ENCODE results near the gene PNMA5.
"Not testable (repeated sequence)": the region's sequence is repeated elsewhere in the genome, so short reads cannot be mapped to it uniquely, and the experiment has no call there.

PNMA5 gene

GRCh38 chrX:152989292-152989658 lies 4.6 kb downstream of the PNMA5 start:
- no peaks in the 10 kb centered on the region; the same call in 1 of the 2 replicates for H3K79me2 ChIP-seq (ENCODE audit: low read length)
- H3K4me3 ChIP-seq (ENCODE audit: low read length), result peak overlapping the region; percentile 72
- H2AFZ ChIP-seq (ENCODE audit: low read depth, low read length), result peak overlapping the region; percentile 82
- peaks cover 29% of the 10 kb centered on the region for H3K4me1 ChIP-seq (ENCODE audit: low read length)
- no peaks in the 10 kb centered on the region for H3K9me3 ChIP-seq (ENCODE audit: insufficient read depth, low read length)
- H3K27ac ChIP-seq (ENCODE audit: low read length), result peak overlapping the region; percentile 89
- H3K36me3 ChIP-seq (replicated peaks; ENCODE audit: low read depth, low read length), result no peaks in the 10 kb centered on the region
- no peaks in the 10 kb centered on the region for H4K20me1 ChIP-seq (ENCODE audit: insufficient read depth, low read length)
- peak overlapping the region; percentile 84 for H3K9ac ChIP-seq (ENCODE audit: low read length)
- no peaks in the 10 kb centered on the region for H3K27me3 ChIP-seq (ENCODE audit: low read depth, low read length)
- TF ChIP-seq CTCF (IDR thresholded peaks at IDR 0.05; ENCODE audit: low read depth, low read length) (no peak), EZH2phosphoT487 (IDR thresholded peaks at IDR 0.05; ENCODE audit: low read depth) (no peak)
- peak overlapping the region; percentile 98 for H3K4me2 ChIP-seq (ENCODE audit: low read length)

- H2AFZ ChIP-seq (ENCODE audit: low read depth, low read length), result peak overlapping the region; percentile 82
- H3K79me2 ChIP-seq (ENCODE audit: low read length), result no peaks in the 10 kb centered on the region; the same call in 1 of the 2 replicates
- peak overlapping the region; percentile 89 for H3K27ac ChIP-seq (ENCODE audit: low read length)
- H3K27me3 ChIP-seq (ENCODE audit: low read depth, low read length), result no peaks in the 10 kb centered on the region
- H3K4me3 ChIP-seq (ENCODE audit: low read length), result peak overlapping the region; percentile 72
- H3K9ac ChIP-seq (ENCODE audit: low read length), result peak overlapping the region; percentile 84
- H3K9me3 ChIP-seq (ENCODE audit: insufficient read depth, low read length), result no peaks in the 10 kb centered on the region
- H3K36me3 ChIP-seq (replicated peaks; ENCODE audit: low read depth, low read length), result no peaks in the 10 kb centered on the region
- no peak for TF ChIP-seq EZH2phosphoT487 (IDR thresholded peaks at IDR 0.05; ENCODE audit: low read depth)
- TF ChIP-seq CTCF (IDR thresholded peaks at IDR 0.05; ENCODE audit: low read depth, low read length), result no peak
- H3K4me2 ChIP-seq (ENCODE audit: low read length), result peak overlapping the region; percentile 98
- peaks cover 29% of the 10 kb centered on the region for H3K4me1 ChIP-seq (ENCODE audit: low read length)
- no peaks in the 10 kb centered on the region for H4K20me1 ChIP-seq (ENCODE audit: insufficient read depth, low read length)
Observed at GRCh38 chrX:152988536-152989291, 5.2 kb downstream of the PNMA5 start.

GRCh38 chrX:152987801-152988200 lies 6.1 kb downstream of the PNMA5 start:
- H3K9me3 ChIP-seq (ENCODE audit: insufficient read depth, low read length), result no peaks in the 10 kb centered on the region
- peak overlapping the region; percentile 72 for H3K4me3 ChIP-seq (ENCODE audit: low read length)
- H3K27me3 ChIP-seq (ENCODE audit: low read depth, low read length), result no peaks in the 10 kb centered on the region
- H3K36me3 ChIP-seq (replicated peaks; ENCODE audit: low read depth, low read length), result no peaks in the 10 kb centered on the region
- peak overlapping the region; percentile 84; the same call in 1 of the 2 replicates for H3K9ac ChIP-seq (ENCODE audit: low read length)
- TF ChIP-seq EZH2phosphoT487 (IDR thresholded peaks at IDR 0.05; ENCODE audit: low read depth) (no peak), CTCF (IDR thresholded peaks at IDR 0.05; ENCODE audit: low read depth, low read length) (no peak)
- no peaks in the 10 kb centered on the region; the same call in 1 of the 2 replicates for H3K79me2 ChIP-seq (ENCODE audit: low read length)
- peaks cover 29% of the 10 kb centered on the region for H3K4me1 ChIP-seq (ENCODE audit: low read length)
- no peaks in the 10 kb centered on the region for H4K20me1 ChIP-seq (ENCODE audit: insufficient read depth, low read length)
- no peak overlapping the region for H3K27ac ChIP-seq (ENCODE audit: low read length)
- H2AFZ ChIP-seq (ENCODE audit: low read depth, low read length), result no peak overlapping the region
- H3K4me2 ChIP-seq (ENCODE audit: low read length), result peak overlapping the region; percentile 98

- not testable (repeated sequence) for H3K27ac ChIP-seq (ENCODE audit: low read length); H2AFZ ChIP-seq (ENCODE audit: low read depth, low read length); H3K4me2 ChIP-seq (ENCODE audit: low read length); H4K20me1 ChIP-seq (ENCODE audit: insufficient read depth, low read length); H3K9me3 ChIP-seq (ENCODE audit: insufficient read depth, low read length); H3K79me2 ChIP-seq (ENCODE audit: low read length); H3K4me3 ChIP-seq (ENCODE audit: low read length); H3K36me3 ChIP-seq (replicated peaks; ENCODE audit: low read depth, low read length); H3K27me3 ChIP-seq (ENCODE audit: low read depth, low read length); H3K9ac ChIP-seq (ENCODE audit: low read length)
- peaks cover 29% of the 10 kb centered on the region for H3K4me1 ChIP-seq (ENCODE audit: low read length)
Observed at GRCh38 chrX:152987156-152987555, 6.8 kb downstream of the PNMA5 start.

GRCh38 chrX:152985383-152985782 lies 8.5 kb downstream of the PNMA5 start:
- not testable (repeated sequence) for H3K4me2 ChIP-seq (ENCODE audit: low read length); H3K36me3 ChIP-seq (replicated peaks; ENCODE audit: low read depth, low read length); H4K20me1 ChIP-seq (ENCODE audit: insufficient read depth, low read length); H3K79me2 ChIP-seq (ENCODE audit: low read length); H3K27me3 ChIP-seq (ENCODE audit: low read depth, low read length); H3K4me3 ChIP-seq (ENCODE audit: low read length); H3K27ac ChIP-seq (ENCODE audit: low read length); H3K9me3 ChIP-seq (ENCODE audit: insufficient read depth, low read length); H3K9ac ChIP-seq (ENCODE audit: low read length); H2AFZ ChIP-seq (ENCODE audit: low read depth, low read length)
- peaks cover 24% of the 10 kb centered on the region for H3K4me1 ChIP-seq (ENCODE audit: low read length)
